RWPE2 (cell line): Measurements from ENCODE around the gene MYCBPAP.

Source experiments
- ATAC-seq: fragments of 200-7000 bp; cut with Tn5 transposase; 3 replicates; pipeline ENCODE4 v1.9.1; 2021; ENCODE audit warnings: low read depth
- DNase-seq: peaks from one replicate; pipeline ENCODE4 v3.0.0-alpha.2; 2020; ENCODE audit warnings: low spot score
- H3K27ac ChIP-seq: fragments of 450-650 bp; 2 replicates; pipeline ENCODE4 v1.5.1; 2017; ENCODE audit warnings: mild to moderate bottlenecking; ENCODE audit not compliant: poor library complexity, severe bottlenecking
- H3K27me3 ChIP-seq: fragments of 250-450 bp; sonication (Bioruptor Pico); 2 replicates; pipeline ENCODE4 v1.5.1; 2021; ENCODE audit warnings: mild to moderate bottlenecking, moderate library complexity; ENCODE audit not compliant: insufficient read depth, poor library complexity, severe bottlenecking
- H3K36me3 ChIP-seq: fragments of 250-450 bp; sonication (Bioruptor Pico); 2 replicates; pipeline ENCODE4 v1.5.1; 2020; ENCODE audit warnings: low read depth, mild to moderate bottlenecking, moderate library complexity
- H3K4me1 ChIP-seq: fragments of 250-450 bp; sonication (Bioruptor Pico); 2 replicates; pipeline ENCODE4 v1.5.1; 2021; ENCODE audit warnings: mild to moderate bottlenecking, moderate library complexity; ENCODE audit not compliant: insufficient read depth, poor library complexity, severe bottlenecking
- H3K4me3 ChIP-seq: fragments of 250-450 bp; sonication (Bioruptor Pico); 2 replicates; pipeline ENCODE4 v1.5.1; 2021; ENCODE audit warnings: mild to moderate bottlenecking, moderate library complexity; ENCODE audit not compliant: severe bottlenecking
- H3K9me3 ChIP-seq: fragments of 250-450 bp; sonication (Bioruptor Pico); 2 replicates; pipeline ENCODE4 v1.5.1; 2021; ENCODE audit warnings: mild to moderate bottlenecking, moderate library complexity; ENCODE audit not compliant: severe bottlenecking
- CTCF ChIP-seq: fragments of 450-650 bp; IDR thresholded peaks from one replicate; pipeline ENCODE4 v1.5.1; 2017; ENCODE audit warnings: mild to moderate bottlenecking, moderate library complexity; ENCODE audit not compliant: poor library complexity, severe bottlenecking

MYCBPAP gene

GRCh38 chr17:50539762-50540559 lies 31.7 kb downstream of the MYCBPAP start:
- DNase-seq, result peak; percentile 94
- no peaks in the 10 kb centered on the region for H3K27me3 ChIP-seq
- peak; percentile 84 for ATAC-seq
- peaks cover 41% of the 10 kb centered on the region for H3K36me3 ChIP-seq
- H3K9me3 ChIP-seq, result no peaks in the 10 kb centered on the region
- peak overlapping the region; percentile 61 for H3K27ac ChIP-seq
- H3K4me1 ChIP-seq, result peaks cover 27% of the 10 kb centered on the region
- TF ChIP-seq CTCF, result no peak
- no peak overlapping the region for H3K4me3 ChIP-seq

GRCh38 chr17:50540560-50541401 lies 32.5 kb downstream of the MYCBPAP start:
- peak overlapping the region; percentile 61 for H3K27ac ChIP-seq
- H3K4me3 ChIP-seq, result no peak overlapping the region
- no peak for DNase-seq
- H3K9me3 ChIP-seq, result no peaks in the 10 kb centered on the region
- ATAC-seq, result no peak
- TF ChIP-seq CTCF, result no peak
- no peaks in the 10 kb centered on the region for H3K27me3 ChIP-seq
- H3K4me1 ChIP-seq, result peaks cover 25% of the 10 kb centered on the region
- peaks cover 40% of the 10 kb centered on the region for H3K36me3 ChIP-seq

- peak overlapping the region; percentile 61 for H3K27ac ChIP-seq
- H3K4me3 ChIP-seq, result peak overlapping the region; percentile 21
- no peak for TF ChIP-seq CTCF
- no peaks in the 10 kb centered on the region for H3K9me3 ChIP-seq
- peaks cover 25% of the 10 kb centered on the region for H3K4me1 ChIP-seq
- H3K27me3 ChIP-seq, result no peaks in the 10 kb centered on the region
- ATAC-seq (no peak), DNase-seq (no peak)
- H3K36me3 ChIP-seq, result peaks cover 34% of the 10 kb centered on the region
Observed at GRCh38 chr17:50541402-50541715, 33.1 kb downstream of the MYCBPAP start.

- ATAC-seq (peak; percentile 62), DNase-seq (peak; percentile 86)
- Histone ChIP-seq H3K27me3 (no peaks in the 10 kb centered on the region), H3K4me3 (peak overlapping the region; percentile 21), H3K36me3 (peaks cover 27% of the 10 kb centered on the region), H3K4me1 (peaks cover 25% of the 10 kb centered on the region), H3K9me3 (no peaks in the 10 kb centered on the region), H3K27ac (peak overlapping the region; percentile 61)
- TF ChIP-seq CTCF, result peak; percentile 17
Observed at GRCh38 chr17:50541716-50542688, 33.8 kb downstream of the MYCBPAP start.
